Cardiac muscle cell (in vitro differentiated cells and primary cell): Measurements from ENCODE around the gene SKOR1. TPM values are rescaled to one million over a fixed set of nuclear protein-coding genes. Genes with fewer than 3 reads are reported as not detected.

Experiments
- DNase-seq, 2 donors: peaks; one replicate each; pipeline versions ENCODE4 v3.0.0 to v3.0.0-alpha.2; 2010 to 2017; ENCODE audit warnings: low read depth in 1 of 2, low spot score in 1 of 2
- H3K27ac ChIP-seq: fragments of 200-600 bp; sonication (generic); 2 replicates; pipeline ENCODE4 v1.5.1; 2016
- H3K27me3 ChIP-seq: fragments of 200-600 bp; sonication (generic); 2 replicates; pipeline ENCODE4 v1.6.0; 2016; ENCODE audit warnings: control low read depth
- H3K36me3 ChIP-seq: fragments of 200-600 bp; sonication (generic); 2 replicates; pipeline ENCODE4 v1.5.1; 2016; ENCODE audit warnings: control low read depth
- H3K4me1 ChIP-seq: fragments of 200-600 bp; sonication (generic); 2 replicates; pipeline ENCODE4 v1.8.1; 2017; ENCODE audit warnings: low read depth, mild to moderate bottlenecking, mixed run types
- H3K4me3 ChIP-seq: fragments of 200-600 bp; sonication (generic); 2 replicates; pipeline ENCODE4 v1.5.1; 2016; ENCODE audit warnings: mild to moderate bottlenecking
- H3K9me3 ChIP-seq: fragments of 200-600 bp; sonication (generic); 2 replicates; pipeline ENCODE4 v1.5.1; 2017; ENCODE audit warnings: low read depth, mild to moderate bottlenecking, control low read depth
- CTCF ChIP-seq: IDR thresholded peaks from 2 replicates; pipeline ENCODE4 v1.5.1; 2012; ENCODE audit warnings: low read depth, mild to moderate bottlenecking, low read length
- polyA plus RNA-seq: library from polyadenylated mRNA; unstranded; fragments of >200 nt; fragmentation: Nextera tagmentation; extraction: Ambion mirVana; gene quantifications from 2 replicates; pipeline ENCODE4 v1.2.1, GENCODE V29; 2016
- total RNA-seq: library from RNA; depleted of rRNA; stranded (reverse); fragments of >200 nt; gene quantifications from 2 replicates; pipeline ENCODE4 v1.2.3, GENCODE V29; 2016

Gene SKOR1
- total and polyA plus RNA-seq, 2 experiments from 2014 or later = 1.1 TPM; not detected in 1

- no peaks in the 10 kb centered on the region for H3K36me3 ChIP-seq
- no peak for DNase-seq
- no peak overlapping the region for H3K27ac ChIP-seq
- no peaks in the 10 kb centered on the region for H3K4me1 ChIP-seq
- no peak overlapping the region for H3K4me3 ChIP-seq
- H3K27me3 ChIP-seq = peaks cover 91% of the 10 kb centered on the region
- H3K9me3 ChIP-seq = no peaks in the 10 kb centered on the region
- no peak for TF ChIP-seq CTCF
Measured at GRCh38 chr15:67808821-67809220, 16.5 kb upstream of the SKOR1 start.

DNA sequence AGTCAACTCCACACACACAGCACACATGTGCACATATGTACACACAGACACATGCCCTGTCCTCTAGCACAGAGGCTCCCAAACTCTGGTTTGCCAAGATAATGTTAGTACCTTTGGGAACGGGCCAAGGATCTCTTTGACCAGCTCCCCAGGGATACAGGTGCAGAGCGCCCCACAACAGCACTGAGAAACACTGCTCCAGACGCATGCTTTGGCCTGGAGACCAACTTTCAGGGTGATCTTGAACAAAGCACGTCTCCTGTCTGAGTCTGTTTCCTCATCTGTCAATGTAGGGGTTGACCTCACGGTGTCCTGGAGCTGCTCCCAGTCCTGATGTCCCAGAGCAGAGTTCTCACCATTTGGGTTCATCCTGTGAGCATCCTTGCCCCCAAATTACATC, 15.9 kb upstream of the SKOR1 start:
- Histone ChIP-seq H3K4me1 (no peaks in the 10 kb centered on the region), H3K27me3 (peaks cover 91% of the 10 kb centered on the region), H3K4me3 (no peak overlapping the region), H3K27ac (no peak overlapping the region), H3K9me3 (no peaks in the 10 kb centered on the region), H3K36me3 (no peaks in the 10 kb centered on the region)
- no peak for DNase-seq
- no peak for TF ChIP-seq CTCF

DNA sequence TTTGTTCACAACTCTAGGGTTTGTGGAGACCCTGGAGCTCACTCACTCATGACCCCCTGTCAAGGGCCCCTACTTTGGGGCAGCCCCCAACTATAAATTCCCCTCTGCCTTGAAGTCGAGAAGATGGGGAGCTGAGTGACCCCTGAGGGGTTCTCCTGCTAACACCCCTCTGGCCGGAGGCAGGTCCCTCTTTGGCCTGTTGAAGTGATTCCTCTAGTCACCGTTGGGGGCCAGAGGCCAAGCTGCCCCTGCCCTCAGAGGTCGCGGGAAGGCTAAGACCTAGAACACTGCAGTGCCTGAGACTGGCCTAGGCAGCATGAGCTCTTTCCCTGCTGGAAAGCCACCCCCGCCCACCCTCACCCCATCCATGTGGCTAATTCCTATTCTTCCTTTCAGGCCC, 15.4 kb upstream of the SKOR1 start:
- peaks cover 93% of the 10 kb centered on the region for H3K27me3 ChIP-seq
- H3K4me1 ChIP-seq = no peaks in the 10 kb centered on the region
- no peak for TF ChIP-seq CTCF
- H3K9me3 ChIP-seq = no peaks in the 10 kb centered on the region
- DNase-seq = no peak
- H3K36me3 ChIP-seq = no peaks in the 10 kb centered on the region
- no peak overlapping the region for H3K27ac ChIP-seq
- no peak overlapping the region for H3K4me3 ChIP-seq

- Histone ChIP-seq H3K27ac (no peak overlapping the region), H3K27me3 (peaks cover 88% of the 10 kb centered on the region), H3K4me3 (no peak overlapping the region), H3K4me1 (no peaks in the 10 kb centered on the region), H3K9me3 (no peaks in the 10 kb centered on the region), H3K36me3 (no peaks in the 10 kb centered on the region)
- TF ChIP-seq CTCF = no peak
- DNase-seq = no peak
Measured at GRCh38 chr15:67812241-67812644, 13.1 kb upstream of the SKOR1 start.

GRCh38 chr15:67813104-67813634, 12.1 kb upstream of the SKOR1 start:
- Histone ChIP-seq H3K36me3 (no peaks in the 10 kb centered on the region), H3K9me3 (no peaks in the 10 kb centered on the region), H3K4me3 (no peak overlapping the region), H3K27me3 (peaks cover 88% of the 10 kb centered on the region), H3K27ac (no peak overlapping the region), H3K4me1 (no peaks in the 10 kb centered on the region)
- DNase-seq = no peak
- no peak for TF ChIP-seq CTCF
